Heart left ventricle (tissue), 16 donors: ENCODE measurements around the gene LRBA. TPM values are rescaled to one million over a fixed set of nuclear protein-coding genes. Genes with fewer than 3 reads are reported as not detected.

Experiments
- ATAC-seq, 4 donors: fragments of 200-7000 bp; cut with Tn5 transposase; one replicate each; pipeline ENCODE4 v1.9.1; 2020 to 2022; ENCODE audit warnings: moderate library complexity in 4 of 4, mild to moderate bottlenecking in 3 of 4, moderate number of reproducible peaks in 1 of 4
- DNase-seq, 5 donors: peaks; one replicate each; pipeline ENCODE4 v3.0.0-alpha.2; 2020
- H3K27ac ChIP-seq, 12 donors: fragments of 200-600 bp; sonication (generic) in 4 of 12; one replicate each; pipeline versions ENCODE4 v1.5.0 to v1.8.0; 2016 to 2022; ENCODE audit warnings: mild to moderate bottlenecking in 2 of 12
- H3K27me3 ChIP-seq, 9 donors: fragments of 200-600 bp; sonication (generic) in 2 of 9; one replicate each; pipeline versions ENCODE4 v1.5.1 to v1.8.0; 2016 to 2022; ENCODE audit warnings: mild to moderate bottlenecking in 3 of 9
- H3K36me3 ChIP-seq, 9 donors: fragments of 200-600 bp; sonication (generic) in 2 of 9; one replicate each; pipeline versions ENCODE4 v1.5.0 to v1.8.0; 2018 to 2022; ENCODE audit warnings: mild to moderate bottlenecking in 2 of 9
- H3K4me1 ChIP-seq, 12 donors: fragments of 200-600 bp; sonication (generic) in 4 of 12; one replicate each; pipeline versions ENCODE4 v1.5.0 to v1.8.0; 2016 to 2022; ENCODE audit warnings: mild to moderate bottlenecking in 3 of 12
- H3K4me3 ChIP-seq, 12 donors: fragments of 200-600 bp; sonication (generic) in 4 of 12; one replicate each; pipeline versions ENCODE4 v1.5.0 to v1.8.0; 2017 to 2022; ENCODE audit warnings: mild to moderate bottlenecking in 9 of 12, moderate library complexity in 4 of 12
- H3K9me3 ChIP-seq, 12 donors: fragments of 200-600 bp; sonication (generic) in 4 of 12; one replicate each; pipeline versions ENCODE4 v1.5.0 to v1.8.0; 2016 to 2022; ENCODE audit warnings: mild to moderate bottlenecking in 1 of 12
- CTCF ChIP-seq, 12 donors: fragments of 200-600 bp; sonication (generic) in 4 of 12; IDR thresholded peaks; one replicate each; pipeline versions ENCODE4 v1.5.0 to v1.8.0; 2018 to 2022; ENCODE audit warnings: antibody characterized with exemption in 12 of 12, mild to moderate bottlenecking in 5 of 12
- POLR2A ChIP-seq, 2 donors: fragments of 450-650 bp; IDR thresholded peaks; one replicate each; pipeline ENCODE4 v1.6.1; 2017; ENCODE audit warnings: antibody characterized with exemption in 2 of 2, mild to moderate bottlenecking in 2 of 2, moderate library complexity in 2 of 2
- WGBS, 4 donors: extraction: QIAGEN DNeasy Blood & Tissue Kit in 2 of 4; methylation state at CpG; one replicate each; pipeline versions ENCODE4 v1.1.5 to v1.1.7; 2013 to 2018; 5-methylcytosine and 5-hydroxymethylcytosine counted together
- intact Hi-C, 10 donors: fragments of 100-400 bp; cut with DNase I; formaldehyde crosslinking; loops; one replicate each; pipeline versions ENCODE4 v1.11.1 to v1.14.2; 2022
- polyA plus RNA-seq, 2 donors: library from polyadenylated mRNA; stranded (reverse); fragments of 200-250 nt; gene quantifications; one replicate each; pipeline ENCODE4 v1.2.3, GENCODE V29; 2013
- total RNA-seq, 9 donors: library from RNA; depleted of rRNA in 2 of 9; stranded (reverse); fragments of >200 nt in 2 of 9; fragmentation: NEBNext Ultra II Directional in 3 of 9; extraction: Animal tissue kit (Norgen Biotek cat#: 25700) in 3 of 9; gene quantifications; one replicate each; pipeline versions ENCODE4 v1.1.0 to v1.2.4, GENCODE V29; 2016 to 2023
- donor health status: ischemic (EF 13 %, LVEDD 7.1; RV severe dilation, severe dysfunction).
- donor health status: healthy with polysubstance abuse.
- donor health status: DM: no; HTN: yes; CAD: no.
- donor health status: DM: no; HTN: no; CAD: no.
- donor health status: ischemic (EF 25% LVEDD 6.9; RV normal size, moderate dysfunction).
- donor health status: ischemic (EF 25% LVEDD 5.7; RV mildly dilated, moderate dysfunction).
- donor health status: healthy.
- donor health status: DM: yes; HTN: yes; CAD: no.
- donor health status: ischemic (EF 35%, LVEDD 5.7; RV mildly dilated, moderate dysfunction).
- donor health status: nonischemic (EF 11% LVEDD 7.7; RV severe dilation, severe dysfunction).
- donor health status: DM: yes; HTN: yes; CAD: no.
- donor health status: PGD.
- donor health status: ischemic (EF 29% LVEDD 5.4; RV normal size, mild dysfunction).
- donor health status: nonischemic (EF 23%, LVEDD 6.1; RV moderate dilation, normal function).

LRBA gene
- total and polyA plus RNA-seq, 11 donors, result 6.5 to 35.1 (median 22.6) TPM

- 82 to 85% (median 84%) methylated on average over 4 of the region's 4 CpGs for WGBS, 4 donors
- ATAC-seq (no peak), DNase-seq (no peak)
- intact Hi-C loops, result no loop called here
- peaks cover 0 to 5% (median 0%) of the 10 kb centered on the region in 9 donors for H3K36me3 ChIP-seq
- H3K27me3 ChIP-seq, result no peaks in the 10 kb centered on the region
- no peak overlapping the region for H3K4me3 ChIP-seq
- H3K4me1 ChIP-seq, result no peaks in the 10 kb centered on the region
- no peaks in the 10 kb centered on the region for H3K9me3 ChIP-seq
- no peak for TF ChIP-seq POLR2A (IDR thresholded peaks at IDR 0.05)
- peak overlapping the region in 1 of 12 donors; percentile 40 for H3K27ac ChIP-seq
Observed at GRCh38 chr4:150302553-150302952, 712.5 kb downstream of the LRBA start.

- 94 to 97% (median 95%) methylated on average over 4 of the region's 4 CpGs for WGBS, 4 donors
- H3K27ac ChIP-seq, result peak overlapping the region in 1 of 12 donors; percentile 19
- H3K36me3 ChIP-seq, result peaks cover 0 to 5% (median 0%) of the 10 kb centered on the region in 9 donors
- no peaks in the 10 kb centered on the region for H3K9me3 ChIP-seq
- no peak for ATAC-seq
- TF ChIP-seq POLR2A (IDR thresholded peaks at IDR 0.05), result no peak
- no peak for TF ChIP-seq CTCF (IDR thresholded peaks at IDR 0.05)
- no peak overlapping the region for H3K4me3 ChIP-seq
- no peak for DNase-seq
- H3K4me1 ChIP-seq, result no peaks in the 10 kb centered on the region
- intact Hi-C loops, result loop anchor here (2.0 to 5.0 kb wide), 2 partner anchors 567 kb away; no protein-coding TSS in a partner anchor
- H3K27me3 ChIP-seq, result no peaks in the 10 kb centered on the region
Observed at GRCh38 chr4:150299816-150300215, 715.3 kb downstream of the LRBA start.

- Histone ChIP-seq H3K27me3 (no peaks in the 10 kb centered on the region), H3K9me3 (no peaks in the 10 kb centered on the region), H3K36me3 (peaks cover 0 to 5% (median 0%) of the 10 kb centered on the region in 9 donors), H3K27ac (peak overlapping the region in 1 of 12 donors; percentile 49), H3K4me3 (no peak overlapping the region), H3K4me1 (no peaks in the 10 kb centered on the region)
- ATAC-seq (no peak), DNase-seq (peak in 1 of 5 donors; percentile 27)
- 91 to 99% (median 95%) methylated on average over 1 of the region's 1 CpG for WGBS, 4 donors
- intact Hi-C loops, result loop anchor here (2.0 to 5.0 kb wide), 2 partner anchors 569 kb away; no protein-coding TSS in a partner anchor
- no peak for TF ChIP-seq POLR2A (IDR thresholded peaks at IDR 0.05)
- TF ChIP-seq CTCF (IDR thresholded peaks at IDR 0.05), result peak; percentile 43 to 75 (median 62)
Observed at GRCh38 chr4:150297861-150298474, 717.1 kb downstream of the LRBA start.

GRCh38 chr4:150289881-150290280 lies 725.2 kb downstream of the LRBA start:
- peaks cover 0 to 4% (median 0%) of the 10 kb centered on the region in 12 donors for H3K9me3 ChIP-seq
- peaks cover 0 to 12% (median 0%) of the 10 kb centered on the region in 9 donors for H3K36me3 ChIP-seq
- no peaks in the 10 kb centered on the region for H3K27me3 ChIP-seq
- WGBS, 4 donors, result 87 to 89% (median 88%) methylated on average over 3 of the region's 3 CpGs
- ATAC-seq (no peak), DNase-seq (no peak)
- no peak for TF ChIP-seq CTCF (IDR thresholded peaks at IDR 0.05)
- no peak for TF ChIP-seq POLR2A (IDR thresholded peaks at IDR 0.05)
- H3K4me1 ChIP-seq, result peaks cover 0 to 6% (median 0%) of the 10 kb centered on the region in 12 donors
- H3K27ac ChIP-seq, result no peak overlapping the region
- intact Hi-C loops, result no loop called here
- no peak overlapping the region for H3K4me3 ChIP-seq
